SW 1271 (cell line): ENCODE results near the gene ADGRL4.
"Not testable (repeated sequence)": the region's sequence is repeated elsewhere in the genome, so short reads cannot be mapped to it uniquely, and the experiment has no call there.

Source experiments
- DNase-seq, 2 experiments: peaks; one replicate each; lab custom pipeline; 2025; lab: John Stamatoyannopoulos, UW

Gene ADGRL4

GRCh38 chr1:78918157-78918556 is 88.4 kb downstream of the ADGRL4 start:
- no peak for DNase-seq

GRCh38 chr1:78916986-78917385 is 89.5 kb downstream of the ADGRL4 start:
- DNase-seq = no peak

- DNase-seq = no peak
Observed at GRCh38 chr1:78913950-78914349, 92.6 kb downstream of the ADGRL4 start.

GRCh38 chr1:78911956-78912880 is 94.3 kb downstream of the ADGRL4 start:
- DNase-seq = no peak

- no peak for DNase-seq
Observed at GRCh38 chr1:78902641-78903040, 103.9 kb downstream of the ADGRL4 start.

GRCh38 chr1:78894811-78895210 is 111.7 kb downstream of the ADGRL4 start:
- no peak for DNase-seq

DNA sequence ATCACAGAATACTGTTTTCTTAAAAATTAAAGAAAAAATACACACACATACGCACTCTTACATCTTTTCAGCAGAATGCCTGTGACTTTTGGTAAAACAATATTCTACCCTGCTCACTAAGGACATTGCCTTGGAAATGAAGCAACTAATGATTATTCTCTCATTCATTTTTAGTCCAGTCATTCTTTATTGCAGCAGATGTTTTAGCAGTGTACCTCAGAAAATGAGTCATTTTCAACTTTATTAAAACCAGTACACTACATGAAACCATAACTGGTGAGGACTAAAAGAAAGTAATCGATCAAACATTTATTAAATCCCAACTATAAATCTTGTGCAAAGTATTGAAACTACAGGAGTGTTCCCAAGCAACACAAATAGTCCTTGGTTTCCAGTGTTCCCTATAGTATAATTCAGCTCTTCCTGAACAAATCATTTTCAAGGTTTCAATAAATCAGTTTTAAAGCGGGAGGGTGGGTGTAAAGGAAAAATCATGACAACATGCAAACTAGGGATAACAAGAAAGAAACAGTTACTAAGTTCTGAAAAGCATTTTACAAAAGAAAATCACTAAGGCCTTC is 114.2 kb downstream of the ADGRL4 start:
- no peak for DNase-seq

DNA sequence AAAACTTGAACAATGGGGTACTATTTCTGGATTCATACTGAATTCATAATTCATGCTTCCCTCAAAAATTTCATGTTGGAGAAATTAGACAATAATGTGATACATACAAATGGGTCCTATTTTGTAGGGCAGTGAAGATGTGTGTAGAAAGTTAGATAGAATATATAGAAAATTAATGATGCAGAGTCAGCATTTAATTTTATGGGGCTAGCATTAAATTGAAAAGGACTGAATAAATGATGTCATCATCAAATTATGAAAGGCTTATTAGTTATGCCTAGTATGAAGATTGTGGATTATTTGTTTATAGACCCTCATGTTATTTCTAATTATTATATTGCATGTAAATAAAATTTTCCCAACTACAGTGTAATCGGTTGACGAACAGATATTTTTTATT is 119.1 kb downstream of the ADGRL4 start:
- no peak for DNase-seq

GRCh38 chr1:78884685-78885452 is 121.7 kb downstream of the ADGRL4 start:
- DNase-seq = no peak

DNA sequence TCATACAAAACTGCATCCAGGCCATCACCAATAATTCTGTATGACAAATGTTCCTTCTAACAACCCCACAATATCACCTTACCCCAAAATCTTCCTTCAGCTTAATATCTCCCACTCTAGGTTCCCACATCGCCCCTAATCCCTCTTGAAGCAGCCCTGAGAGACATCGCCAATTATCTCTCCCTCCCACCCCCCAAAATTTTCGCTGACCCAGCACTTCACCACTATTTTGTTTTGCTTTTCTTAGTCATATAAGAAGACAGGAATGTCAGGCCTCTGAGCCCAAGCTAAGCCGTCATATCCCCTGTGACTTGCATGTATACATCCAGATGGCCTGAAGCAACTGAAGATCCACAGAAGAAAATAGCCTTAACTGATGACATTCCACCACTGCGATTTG is 126.3 kb downstream of the ADGRL4 start:
- DNase-seq = no peak

- DNase-seq = not testable (repeated sequence)
Observed at GRCh38 chr1:78875986-78876385, 130.5 kb downstream of the ADGRL4 start.

DNA sequence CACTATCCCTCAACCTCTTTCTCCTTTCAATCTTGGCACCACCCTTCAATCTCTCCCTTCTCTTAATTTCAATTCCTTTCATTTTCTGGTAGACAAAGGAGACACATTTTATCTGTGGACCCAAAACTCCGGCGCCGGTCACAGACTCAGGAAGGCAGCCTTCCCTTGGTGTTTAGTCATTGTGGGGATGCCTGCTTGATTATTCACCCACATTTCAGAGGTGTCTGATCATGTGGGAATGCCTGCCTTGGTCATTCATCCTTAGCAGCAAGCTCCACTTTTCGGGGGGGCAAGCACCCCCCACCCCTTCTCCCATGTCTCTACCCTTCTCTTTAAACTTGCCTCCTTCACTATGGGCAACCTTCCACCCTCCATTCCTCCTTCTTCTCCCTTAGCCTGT is 133.7 kb downstream of the ADGRL4 start:
- DNase-seq = not testable (repeated sequence)

GRCh38 chr1:78871249-78871648 is 135.3 kb downstream of the ADGRL4 start:
- no peak for DNase-seq

- DNase-seq = no peak
Observed at GRCh38 chr1:78869136-78869535, 137.4 kb downstream of the ADGRL4 start.

GRCh38 chr1:78864175-78864574 is 142.4 kb downstream of the ADGRL4 start:
- DNase-seq = no peak

GRCh38 chr1:78856096-78856495 is 150.4 kb downstream of the ADGRL4 start:
- no peak for DNase-seq

DNA sequence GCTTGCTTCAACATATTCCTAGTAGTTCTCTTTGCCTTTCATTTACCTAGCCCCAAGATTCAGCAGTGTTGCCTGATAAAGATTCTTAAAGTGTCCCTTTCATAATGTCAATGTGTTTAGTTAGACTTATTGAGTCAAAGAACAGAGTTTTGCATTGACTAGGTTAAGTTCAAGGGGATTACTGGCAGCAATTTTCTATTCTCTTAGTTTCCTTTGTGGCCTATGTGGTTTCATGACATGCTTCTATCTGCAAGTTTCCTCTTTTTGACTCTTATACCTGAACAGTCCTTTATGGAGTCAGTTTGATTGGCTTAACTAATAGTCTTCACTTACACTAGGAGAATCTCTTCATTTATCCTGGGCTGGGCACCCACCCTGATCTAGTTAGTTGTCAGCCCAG is 151.3 kb downstream of the ADGRL4 start:
- DNase-seq = no peak

DNA sequence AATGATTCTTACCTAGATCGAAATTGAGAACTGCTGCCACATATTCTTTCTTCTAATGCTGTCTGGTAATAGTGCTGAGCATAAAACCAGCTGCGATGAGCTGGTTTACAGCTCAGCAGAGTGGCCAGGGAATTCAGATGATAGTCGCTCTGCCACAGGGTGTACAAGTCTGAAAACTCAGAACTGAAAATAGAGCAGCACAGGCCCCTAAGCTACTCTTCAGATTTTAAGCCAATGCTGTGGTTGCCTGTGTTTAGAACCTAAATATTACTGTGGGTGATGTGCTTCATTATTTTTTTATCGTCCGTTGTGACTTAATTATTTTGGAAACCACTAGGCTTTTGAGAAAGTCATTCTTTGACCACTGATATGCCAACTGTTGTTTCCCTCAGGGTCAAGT is 152.0 kb downstream of the ADGRL4 start:
- DNase-seq = no peak

DNA sequence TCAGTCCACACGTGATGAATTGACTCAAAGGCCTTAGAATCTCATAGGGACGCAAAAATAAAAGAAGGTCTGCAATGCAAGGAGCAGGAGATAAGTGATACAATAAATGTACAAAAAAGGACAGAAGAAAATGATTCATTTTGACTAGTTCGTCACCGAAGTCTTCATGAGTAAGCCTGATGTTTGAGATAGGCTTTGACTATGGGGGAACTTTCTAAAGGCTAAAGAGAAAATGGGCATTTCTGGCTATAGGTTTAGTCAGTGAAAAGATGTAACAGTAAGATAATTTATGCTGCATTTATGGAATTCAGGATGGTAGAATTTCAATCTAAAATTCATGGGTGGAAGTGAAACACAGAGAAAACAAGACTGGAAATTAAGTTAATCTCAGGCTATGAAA is 163.0 kb downstream of the ADGRL4 start:
- DNase-seq = no peak

GRCh38 chr1:78843111-78843510 is 163.4 kb downstream of the ADGRL4 start:
- DNase-seq = no peak

DNA sequence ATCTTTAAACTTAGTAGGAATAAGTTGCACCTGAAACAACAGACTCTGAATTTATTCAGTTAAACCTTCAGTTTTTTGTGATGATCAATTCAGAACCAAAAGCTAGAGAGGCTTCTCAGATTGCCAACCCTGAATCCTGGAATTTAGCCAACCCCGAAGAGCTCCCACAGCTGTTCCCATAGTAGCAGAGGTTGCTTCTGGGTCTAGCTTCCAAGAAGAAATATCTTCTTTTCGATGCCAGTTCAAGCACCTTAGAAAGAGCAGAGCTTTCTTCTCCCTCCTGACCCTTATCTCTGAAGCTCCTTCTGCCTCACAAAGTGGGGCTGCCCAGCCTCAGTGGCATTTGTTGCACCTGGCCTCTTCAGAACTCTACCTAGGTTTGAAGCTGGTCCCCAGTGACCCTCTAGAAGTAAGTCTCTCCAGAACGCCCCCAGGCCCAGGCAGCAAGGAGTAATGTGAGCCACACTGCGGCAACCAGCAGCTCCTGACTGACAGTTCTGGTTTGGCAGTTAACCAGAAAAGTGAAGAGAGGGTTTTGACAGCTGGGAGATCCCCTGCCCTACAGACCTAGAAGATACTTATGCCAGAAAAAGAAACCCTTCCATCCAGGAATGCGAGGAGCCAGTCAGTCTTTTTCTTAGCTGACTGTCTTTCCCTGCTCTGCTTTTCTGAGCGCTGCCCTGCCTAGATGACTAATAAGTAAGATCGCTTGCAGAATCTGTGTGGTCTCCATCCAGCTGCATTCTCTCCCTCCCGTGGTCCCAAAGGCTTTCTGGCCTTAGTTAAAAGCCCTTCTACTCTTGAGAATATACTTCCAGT is 165.9 kb downstream of the ADGRL4 start:
- DNase-seq = no peak
